NCI-H1694 treated with DMSO at 0.1 percent for 48 hours (cell line): ENCODE data around the gene F2R.

Experiments used
- DNase-seq: peaks from one replicate; lab custom pipeline; 2025; lab: John Stamatoyannopoulos, UW

F2R gene

GRCh38 chr5:76690704-76691466 is 25.0 kb upstream of the F2R start:
- no peak for DNase-seq

GRCh38 chr5:76691467-76692273 is 24.3 kb upstream of the F2R start:
- DNase-seq: no peak

DNA sequence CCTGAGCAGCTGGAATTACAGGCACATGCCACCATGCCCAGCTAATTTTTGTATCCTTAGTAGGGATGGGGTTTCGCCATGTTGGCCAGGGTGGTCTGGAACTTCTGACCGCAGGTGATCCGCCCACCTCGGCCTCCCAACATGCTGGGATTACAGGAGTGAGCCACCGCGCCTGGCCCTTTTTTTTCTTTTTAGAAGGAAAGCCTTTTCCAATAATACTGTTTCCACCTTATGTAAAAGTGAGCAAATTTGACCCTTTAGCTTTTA is 23.7 kb upstream of the F2R start:
- DNase-seq: no peak

DNA sequence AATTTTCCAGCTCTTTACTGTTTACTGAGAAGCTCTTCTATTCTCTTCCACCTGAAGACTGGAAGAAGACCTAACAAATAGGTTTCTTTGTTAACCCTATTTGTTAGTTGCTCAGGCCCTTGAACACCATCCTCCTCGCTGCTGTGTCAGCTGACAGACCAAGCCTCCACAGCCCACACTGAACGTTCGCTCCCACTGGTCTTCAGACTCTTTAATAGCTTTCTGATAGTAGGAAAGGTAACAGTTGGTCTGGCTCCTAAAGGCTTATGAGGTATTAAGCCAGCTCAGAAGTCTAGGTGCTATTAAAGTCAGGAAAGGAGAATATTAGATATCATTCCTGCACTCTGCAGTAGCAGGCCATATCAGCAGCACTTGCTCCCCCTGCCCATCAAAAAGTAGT is 23.3 kb upstream of the F2R start:
- no peak for DNase-seq

DNA sequence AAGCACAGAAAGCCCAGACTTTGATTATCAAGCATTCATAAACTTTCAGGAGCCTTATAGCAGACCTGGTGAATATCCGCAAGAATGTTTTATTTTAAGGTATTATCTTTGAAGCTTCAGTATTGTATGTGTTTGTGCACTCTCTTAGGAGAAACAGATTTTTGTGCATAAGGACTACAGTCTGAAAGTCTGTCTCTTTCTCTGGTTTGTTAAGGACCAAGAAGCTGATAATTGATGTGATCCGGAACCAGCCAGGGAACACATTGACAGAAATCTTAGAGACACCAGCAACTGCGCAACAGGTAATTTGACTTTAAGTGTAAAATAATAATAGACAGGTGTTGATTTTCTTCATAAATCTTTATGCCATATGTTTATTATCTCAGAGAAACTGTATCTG is 22.8 kb upstream of the F2R start:
- DNase-seq: no peak

DNA sequence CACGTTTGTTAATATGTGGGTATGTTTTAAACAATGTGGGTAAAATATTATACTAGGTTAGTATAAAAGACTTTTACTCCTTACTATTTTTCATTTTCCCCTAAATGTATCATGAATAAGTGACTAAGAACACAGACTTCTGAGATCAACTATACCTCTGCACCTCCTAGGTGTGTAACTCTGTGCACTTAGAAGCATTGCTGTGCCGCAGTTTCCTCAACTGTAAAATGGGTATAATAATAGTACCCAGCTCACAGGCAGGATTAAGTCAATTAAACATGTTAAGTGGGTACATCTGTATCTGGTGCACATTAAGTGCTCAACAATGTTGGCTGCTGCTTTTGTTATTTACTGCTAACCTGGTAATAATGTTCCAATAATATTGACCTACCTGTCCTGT is 21.6 kb upstream of the F2R start:
- DNase-seq: no peak

GRCh38 chr5:76695346-76695745 is 20.6 kb upstream of the F2R start:
- DNase-seq: no peak

DNA sequence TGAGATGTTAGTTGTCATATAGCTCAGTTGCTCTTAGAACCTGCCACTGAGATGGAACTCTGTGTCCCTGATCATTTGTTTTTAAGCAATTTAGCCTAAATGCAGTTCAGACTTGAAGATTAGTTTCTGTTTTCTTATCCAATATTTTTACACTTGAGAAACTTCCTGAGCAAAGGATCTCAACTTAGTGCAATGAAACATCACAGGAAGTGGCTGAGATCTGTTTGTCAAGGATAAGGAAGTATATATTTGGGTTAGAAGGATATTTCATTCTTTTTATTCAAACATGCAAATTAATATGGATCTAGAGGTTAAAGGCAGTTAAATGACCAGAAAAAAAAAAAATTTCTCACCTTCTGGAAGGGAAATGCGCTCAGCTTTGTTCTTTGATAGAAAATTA is 19.7 kb upstream of the F2R start:
- no peak for DNase-seq

- no peak for DNase-seq
Observed at GRCh38 chr5:76697670-76698069, 18.3 kb upstream of the F2R start.

- no peak for DNase-seq
Observed at GRCh38 chr5:76700571-76700970, 15.4 kb upstream of the F2R start.

DNA sequence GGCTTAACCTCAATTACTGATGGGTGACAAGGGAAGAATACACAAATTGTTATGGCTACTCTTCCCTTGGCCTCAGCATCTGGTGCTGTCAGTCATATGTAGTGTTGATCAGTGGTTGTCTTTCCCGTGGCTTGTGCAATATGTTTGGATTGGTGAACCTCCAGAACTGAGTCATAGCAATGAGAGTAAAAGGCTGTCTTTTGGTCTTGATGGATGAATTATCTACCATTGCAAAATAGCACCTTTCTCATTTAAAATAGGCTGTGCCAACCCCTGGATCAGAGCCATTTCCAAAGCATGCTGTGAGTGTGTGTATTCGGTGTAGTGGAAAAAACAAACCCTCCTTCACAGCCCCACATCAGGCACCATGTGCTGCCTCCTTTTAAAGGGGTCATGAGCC is 14.6 kb upstream of the F2R start:
- no peak for DNase-seq

GRCh38 chr5:76703707-76704106 is 12.2 kb upstream of the F2R start:
- DNase-seq: no peak

DNA sequence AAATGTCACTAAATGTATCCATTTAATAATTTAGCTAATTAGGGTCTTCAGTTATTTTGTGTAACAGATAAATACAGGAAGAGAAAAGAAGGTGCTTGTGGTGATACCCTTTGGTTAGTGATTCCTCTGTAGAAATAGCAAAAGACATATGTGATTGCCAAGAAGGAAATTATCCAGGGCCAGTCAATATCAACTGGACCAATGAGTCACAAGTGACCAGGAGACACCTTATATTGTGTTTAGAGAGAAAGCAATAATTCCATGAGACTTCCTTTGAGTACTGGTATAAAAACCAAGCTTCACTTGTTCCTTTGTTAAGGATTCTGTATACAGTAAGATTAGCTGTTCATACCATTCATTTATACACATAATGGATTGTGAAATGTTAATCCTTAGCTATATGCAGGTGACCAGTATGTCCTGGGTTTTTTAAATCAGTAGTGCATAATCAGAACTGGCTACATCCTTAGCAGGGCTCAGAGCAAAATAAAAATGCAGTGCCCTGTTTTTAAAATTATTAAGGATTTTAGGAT is 11.7 kb upstream of the F2R start:
- no peak for DNase-seq

DNA sequence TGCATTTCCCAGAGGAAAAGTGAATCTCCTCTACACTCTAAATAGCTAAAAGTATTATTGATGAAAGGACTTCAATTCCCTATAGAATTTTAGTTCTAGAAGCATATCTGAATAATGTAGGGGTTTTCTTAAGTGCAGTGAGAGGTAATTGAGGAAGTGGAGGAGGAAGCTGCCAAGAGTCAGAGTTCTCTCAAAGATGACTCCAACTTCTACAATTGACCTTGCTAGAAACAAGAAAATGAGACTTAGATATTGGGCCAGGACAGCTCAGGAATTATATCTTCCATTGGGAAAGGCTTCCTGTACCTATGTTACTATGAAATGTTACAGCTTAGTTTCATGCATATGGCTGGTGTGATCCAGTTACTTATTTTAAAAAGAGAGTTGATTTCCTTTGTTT is 10.4 kb upstream of the F2R start:
- DNase-seq: no peak

DNA sequence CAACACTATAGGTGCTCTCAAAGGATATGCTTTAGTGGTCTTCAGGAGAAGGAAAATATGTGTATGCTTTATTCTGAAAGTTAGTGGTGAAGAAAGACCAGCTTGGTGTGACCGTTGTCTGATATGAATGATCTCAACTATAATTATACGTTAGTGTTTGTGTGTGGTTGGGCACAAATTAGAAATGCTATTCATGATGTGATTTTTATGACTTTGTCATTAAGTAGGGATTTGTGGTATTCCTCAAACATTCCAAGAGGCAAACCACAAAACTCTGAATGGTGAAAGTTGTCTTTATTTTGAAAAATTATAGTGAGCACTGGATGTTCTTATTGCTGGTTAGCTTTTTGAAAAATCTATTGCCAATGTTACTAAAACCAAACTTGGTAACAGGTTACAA is 6.2 kb upstream of the F2R start:
- DNase-seq: no peak

- no peak for DNase-seq
Observed at GRCh38 chr5:76710991-76711390, 4.9 kb upstream of the F2R start.

DNA sequence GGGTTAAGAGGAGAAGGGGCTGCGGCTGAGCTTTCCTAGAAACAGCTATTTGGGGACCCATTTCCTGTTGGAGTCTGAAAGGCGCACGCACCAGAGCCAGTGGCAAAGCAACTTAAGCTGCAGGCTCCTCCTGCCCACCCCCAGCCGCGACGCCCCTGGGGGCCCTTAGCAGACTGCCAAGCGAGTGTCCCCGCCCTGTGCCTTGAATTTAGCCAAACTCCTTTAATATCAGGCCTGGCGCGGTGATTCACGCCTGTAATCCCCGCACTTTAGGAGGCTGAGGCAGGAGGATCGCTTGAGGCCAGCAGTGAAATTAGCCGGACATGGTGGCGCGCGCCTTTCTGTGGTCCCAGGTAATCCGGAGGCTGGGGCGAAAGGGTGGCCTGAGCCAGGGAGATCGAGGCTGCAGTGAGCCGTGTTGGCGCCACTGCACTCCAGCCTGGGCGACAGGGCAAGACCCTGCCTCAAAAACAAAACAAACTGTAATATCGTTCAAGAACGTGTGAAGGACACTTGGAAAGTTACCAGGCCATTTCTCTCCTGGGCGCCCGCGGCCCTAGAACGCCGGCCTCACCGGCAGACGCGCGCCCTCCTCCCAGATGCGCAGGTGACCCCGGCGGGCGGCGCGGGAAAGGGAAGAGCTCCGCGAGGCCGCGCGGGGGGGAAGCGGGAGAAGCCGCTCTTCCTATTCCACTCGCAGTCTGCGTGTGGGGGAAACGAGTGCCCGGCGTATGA is 1.0 kb upstream of the F2R start:
- DNase-seq: no peak

GRCh38 chr5:76715486-76715735 is 515 bp upstream of the F2R start:
- DNase-seq: no peak

DNA sequence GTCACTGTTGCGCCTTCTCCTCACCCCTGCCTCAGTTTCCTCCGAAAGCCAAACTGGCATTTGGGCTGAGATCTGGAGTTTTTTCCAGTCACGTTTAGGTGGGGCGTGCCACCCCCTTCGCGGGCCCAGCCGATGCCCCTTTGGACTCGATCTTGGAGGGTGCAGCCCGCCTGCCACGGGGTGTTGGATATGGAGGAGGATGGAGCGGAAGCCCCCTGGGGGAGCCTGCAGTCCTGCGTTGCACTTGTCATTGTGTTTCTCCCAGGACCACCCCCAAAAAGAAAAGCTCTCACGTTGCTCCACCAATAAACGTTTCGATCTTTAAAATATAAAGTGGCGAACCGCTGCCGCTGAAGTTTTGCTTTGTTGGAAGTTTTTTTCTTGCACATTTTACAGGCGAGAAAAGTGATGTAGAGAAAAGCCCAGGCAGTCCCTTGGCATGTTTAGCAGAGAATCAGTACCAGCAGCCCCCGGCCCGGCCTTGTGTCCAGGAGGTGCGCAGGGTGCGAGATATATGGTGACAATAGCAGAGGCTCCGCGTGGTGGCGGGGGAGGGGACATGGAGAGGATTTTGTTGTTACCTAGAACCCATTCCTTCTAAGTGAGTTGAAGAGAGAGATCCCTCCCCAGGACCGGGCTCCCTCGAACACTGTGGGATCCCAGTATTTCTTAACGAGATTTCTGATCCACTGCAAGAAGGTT is 681 bp downstream of the F2R start:
- DNase-seq: no peak

GRCh38 chr5:76717222-76718083 is 1.5 kb downstream of the F2R start:
- no peak for DNase-seq

- no peak for DNase-seq
Observed at GRCh38 chr5:76718381-76718832, 2.5 kb downstream of the F2R start.

GRCh38 chr5:76718880-76719279 is 3.0 kb downstream of the F2R start:
- no peak for DNase-seq
